GM23248 (cell line): ENCODE measurements around the gene RABEP1. TPM values are rescaled to one million over a fixed set of nuclear protein-coding genes. Genes with fewer than 3 reads are reported as not detected.

Source experiments
- DNase-seq: peaks from one replicate; pipeline ENCODE4 v3.0.0-alpha.2; 2015
- H2AFZ ChIP-seq: fragments of 200-600 bp; sonication (generic); 2 replicates; pipeline ENCODE4 v1.6.1; 2016; ENCODE audit warnings: antibody characterized with exemption
- H3F3A ChIP-seq: fragments of 200-600 bp; sonication (generic); 2 replicates; pipeline ENCODE4 v1.6.1; 2016; ENCODE audit warnings: mild to moderate bottlenecking, antibody characterized with exemption, mixed run types; ENCODE audit not compliant: insufficient read depth
- H3K27ac ChIP-seq: fragments of 200-600 bp; sonication (generic); 2 replicates; pipeline ENCODE4 v1.5.1; 2016; ENCODE audit warnings: mild to moderate bottlenecking
- H3K27me3 ChIP-seq: fragments of 200-600 bp; sonication (generic); replicated peaks from 2 replicates; pipeline ENCODE4 v1.6.1; 2016; ENCODE audit warnings: mild to moderate bottlenecking; ENCODE audit not compliant: insufficient read depth
- H3K36me3 ChIP-seq: fragments of 200-600 bp; sonication (generic); 2 replicates; pipeline ENCODE4 v1.6.1; 2016; ENCODE audit warnings: low read depth, mild to moderate bottlenecking
- H3K4me1 ChIP-seq: fragments of 200-600 bp; sonication (generic); 2 replicates; pipeline ENCODE4 v1.6.1; 2016; ENCODE audit warnings: mild to moderate bottlenecking; ENCODE audit not compliant: insufficient read depth
- H3K4me2 ChIP-seq: fragments of 200-600 bp; sonication (generic); one replicate; pipeline ENCODE4 v1.6.1; 2016; ENCODE audit warnings: mild to moderate bottlenecking; ENCODE audit not compliant: unreplicated experiment
- H3K4me3 ChIP-seq: fragments of 200-600 bp; sonication (generic); 2 replicates; pipeline ENCODE4 v1.5.1; 2016; ENCODE audit warnings: mild to moderate bottlenecking
- H3K79me2 ChIP-seq: fragments of 200-600 bp; sonication (generic); 2 replicates; pipeline ENCODE4 v1.6.1; 2016; ENCODE audit warnings: mild to moderate bottlenecking; ENCODE audit not compliant: insufficient read depth
- H3K9ac ChIP-seq: fragments of 200-600 bp; sonication (generic); 2 replicates; pipeline ENCODE4 v1.6.1; 2016; ENCODE audit warnings: mild to moderate bottlenecking
- H3K9me2 ChIP-seq: fragments of 200-600 bp; sonication (generic); 2 replicates; pipeline ENCODE4 v1.6.1; 2016; ENCODE audit warnings: mixed run types, mild to moderate bottlenecking, moderate library complexity; ENCODE audit not compliant: insufficient read depth
- H3K9me3 ChIP-seq: fragments of 200-600 bp; sonication (generic); one replicate; pipeline ENCODE4 v1.6.1; 2017; ENCODE audit warnings: low read depth
- H4K20me1 ChIP-seq: fragments of 200-600 bp; sonication (generic); 2 replicates; pipeline ENCODE4 v1.6.0; 2016; ENCODE audit not compliant: insufficient read depth
- EZH2 ChIP-seq: fragments of 200-600 bp; sonication (generic); IDR thresholded peaks from 2 replicates; pipeline ENCODE4 v1.6.1; 2018; ENCODE audit warnings: antibody characterized with exemption, mild to moderate bottlenecking; ENCODE audit not compliant: insufficient read depth, poor library complexity, severe bottlenecking
- EZH2phosphoT487 ChIP-seq: fragments of 200-600 bp; sonication (generic); IDR thresholded peaks from 2 replicates; pipeline ENCODE4 v1.6.1; 2018; ENCODE audit warnings: antibody characterized with exemption, moderate library complexity, mild to moderate bottlenecking, low read depth; ENCODE audit not compliant: insufficient read depth
- WGBS, 2 experiments: methylation state at CpG; one replicate each; pipeline ENCODE4 v1.1.6; 2015 to 2017; ENCODE audit warnings: low lambda C conversion rate in 2 of 2, low coverage in 1 of 2; ENCODE audit errors: missing lambda C conversion rate in 2 of 2; 5-methylcytosine and 5-hydroxymethylcytosine counted together
- in situ Hi-C: fragments of 300-500 bp; cut with MboI; formaldehyde crosslinking; loops from 2 replicates; pipeline ENCODE4 v1.15.0; 2020
- polyA plus RNA-seq: library from polyadenylated mRNA; unstranded; fragments of >200 nt; fragmentation: Nextera tagmentation; extraction: Ambion mirVana; gene quantifications from 2 replicates; pipeline ENCODE4 v1.2.1, GENCODE V29; 2016
- total RNA-seq: library from RNA; depleted of rRNA; stranded (reverse); fragments of >200 nt; shearing (Covaris generic); gene quantifications from 2 replicates; pipeline ENCODE4 v1.2.3, GENCODE V29; 2014

Gene RABEP1
- total and polyA plus RNA-seq, 2 experiments from 2014 or later: 26.3 to 33.6 TPM

- Histone ChIP-seq H3K9me3 (no peaks in the 10 kb centered on the region), H2AFZ (no peak overlapping the region), H4K20me1 (no peaks in the 10 kb centered on the region), H3K4me2 (no peak overlapping the region), H3K9me2 (no peaks in the 10 kb centered on the region), H3K27ac (0 out of 2 replicates have a peak overlapping the region, but pooled peaks have one; percentile 7), H3K27me3 (no peaks in the 10 kb centered on the region), H3K79me2 (no peaks in the 10 kb centered on the region), H3K4me1 (peaks cover 12% of the 10 kb centered on the region), H3K9ac (no peak overlapping the region), H3F3A (peaks cover 48% of the 10 kb centered on the region), H3K36me3 (peaks cover 59% of the 10 kb centered on the region), H3K4me3 (no peak overlapping the region)
- in situ Hi-C loops: no loop called here
- 89 to 92% methylated on average over 11 of the region's 11 CpGs for WGBS, 2 experiments
- DNase-seq: no peak
- no peak for TF ChIP-seq EZH2
- no peak for TF ChIP-seq EZH2phosphoT487
These were observed 97.4 kb downstream of the RABEP1 start for GRCh38 chr17:5379351-5380107.

DNA sequence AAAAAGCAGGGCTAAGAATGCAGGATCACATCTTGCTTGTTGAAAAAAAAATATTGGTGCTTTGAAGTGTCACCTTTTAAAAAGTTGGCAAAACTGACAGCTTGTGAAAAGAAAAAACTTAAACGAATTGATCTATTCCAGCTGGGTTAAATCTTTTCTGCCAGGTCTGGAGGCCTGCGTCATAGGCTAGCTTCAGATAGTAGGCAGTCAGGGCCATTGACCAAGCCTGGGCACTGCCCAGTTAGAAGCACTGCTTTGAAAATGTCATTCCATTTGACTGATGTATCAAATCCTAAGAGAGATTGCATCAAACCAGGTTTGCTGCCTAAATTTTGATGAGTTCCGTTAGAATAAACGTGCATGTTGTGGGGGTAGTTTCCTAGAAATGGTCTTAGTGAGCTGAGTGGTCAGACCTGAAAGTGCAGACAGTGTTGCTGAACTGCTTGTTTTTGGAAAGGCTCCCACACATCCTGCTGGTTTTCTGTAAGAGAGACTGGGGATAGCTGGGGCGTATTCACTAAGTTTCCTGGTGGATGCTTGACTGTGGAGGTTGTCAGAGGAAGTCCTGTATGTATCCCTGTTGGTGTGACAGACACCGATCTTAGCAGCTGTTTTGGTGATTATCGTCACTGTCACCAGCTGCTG is 98.5 kb downstream of the RABEP1 start:
- WGBS, 2 experiments: 61% methylated on average over 7 of the region's 7 CpGs
- H3K27me3 ChIP-seq: no peaks in the 10 kb centered on the region
- no peak overlapping the region for H3K9ac ChIP-seq
- DNase-seq: peak; percentile 17
- H2AFZ ChIP-seq: no peak overlapping the region
- in situ Hi-C loops: no loop called here
- peaks cover 48% of the 10 kb centered on the region for H3F3A ChIP-seq
- no peaks in the 10 kb centered on the region for H3K79me2 ChIP-seq
- no peaks in the 10 kb centered on the region for H4K20me1 ChIP-seq
- no peaks in the 10 kb centered on the region for H3K9me3 ChIP-seq
- peaks cover 60% of the 10 kb centered on the region for H3K36me3 ChIP-seq
- H3K4me2 ChIP-seq: no peak overlapping the region
- no peaks in the 10 kb centered on the region for H3K9me2 ChIP-seq
- H3K4me3 ChIP-seq: no peak overlapping the region
- peaks cover 12% of the 10 kb centered on the region for H3K4me1 ChIP-seq
- no peak for TF ChIP-seq EZH2phosphoT487
- TF ChIP-seq EZH2: no peak
- H3K27ac ChIP-seq: peak overlapping the region; percentile 7; the same call in 1 of the 2 replicates

DNA sequence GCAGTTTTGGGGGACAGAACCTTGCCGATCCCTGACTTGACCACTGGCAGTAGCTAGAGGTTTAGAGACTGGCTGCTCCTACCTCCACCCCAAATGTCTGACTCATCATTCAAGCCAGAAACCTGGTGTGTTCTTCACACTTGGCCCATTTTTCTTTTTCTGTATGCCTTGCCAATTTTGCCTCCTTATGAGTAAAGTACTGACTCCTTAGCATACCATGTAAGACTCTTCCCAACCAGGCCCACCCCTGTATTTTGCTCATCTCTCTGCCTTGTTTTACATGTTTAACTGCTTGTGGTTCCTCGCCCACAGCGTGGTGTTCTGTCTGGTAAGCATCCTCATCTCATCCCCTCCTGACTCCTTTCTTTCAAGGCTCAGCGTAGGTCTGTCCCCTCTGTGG is 99.5 kb downstream of the RABEP1 start:
- Histone ChIP-seq H4K20me1 (no peaks in the 10 kb centered on the region), H3K4me3 (no peak overlapping the region), H3F3A (peaks cover 47% of the 10 kb centered on the region), H3K79me2 (no peaks in the 10 kb centered on the region), H3K27me3 (no peaks in the 10 kb centered on the region), H2AFZ (no peak overlapping the region), H3K4me2 (no peak overlapping the region), H3K27ac (peak overlapping the region; percentile 51), H3K9ac (0 out of 2 replicates have a peak overlapping the region, but pooled peaks have one; percentile 16), H3K9me3 (no peaks in the 10 kb centered on the region), H3K36me3 (peaks cover 66% of the 10 kb centered on the region), H3K9me2 (no peaks in the 10 kb centered on the region), H3K4me1 (peaks cover 12% of the 10 kb centered on the region)
- TF ChIP-seq EZH2 (no peak), EZH2phosphoT487 (no peak)
- in situ Hi-C loops: no loop called here
- peak; percentile 70 for DNase-seq
- whole genome bisulfite sequencing, 2 experiments: 90 to 91% methylated on average over 4 of the region's 4 CpGs

DNA sequence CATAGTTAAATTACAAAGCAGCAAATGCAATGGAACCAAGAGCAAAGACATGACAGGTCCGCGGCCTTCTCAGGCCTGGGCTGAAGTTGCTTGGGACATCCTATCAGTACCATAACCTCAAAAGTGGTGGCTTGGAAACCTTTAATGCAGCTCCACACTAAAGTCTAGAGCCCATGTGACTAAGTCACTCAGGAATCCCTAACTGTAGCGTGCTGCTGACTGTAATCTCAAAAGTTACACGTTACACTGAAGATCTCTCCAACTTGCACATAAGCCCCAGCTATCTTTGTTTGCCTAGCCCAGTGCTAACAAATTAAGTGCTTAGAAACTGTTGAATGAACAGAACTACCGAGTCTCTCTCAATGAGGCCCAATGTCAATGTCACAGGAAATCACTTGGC is 109.6 kb downstream of the RABEP1 start:
- Histone ChIP-seq H3F3A (peaks cover 9% of the 10 kb centered on the region; the same call in 1 of the 2 replicates), H3K27me3 (no peaks in the 10 kb centered on the region), H3K9ac (no peak overlapping the region), H3K79me2 (no peaks in the 10 kb centered on the region), H3K9me3 (no peaks in the 10 kb centered on the region), H3K4me2 (no peak overlapping the region), H4K20me1 (no peaks in the 10 kb centered on the region), H3K4me1 (no peaks in the 10 kb centered on the region), H3K4me3 (no peak overlapping the region), H3K27ac (no peak overlapping the region), H3K36me3 (peaks cover 65% of the 10 kb centered on the region), H2AFZ (no peak overlapping the region), H3K9me2 (no peaks in the 10 kb centered on the region)
- no peak for TF ChIP-seq EZH2phosphoT487
- no peak for TF ChIP-seq EZH2
- 88 to 99% methylated on average over 5 of the region's 5 CpGs for WGBS, 2 experiments
- in situ Hi-C loops: no loop called here
- no peak for DNase-seq
